Fibroblast of villous mesenchyme (primary cell): ENCODE data around the gene SIAH3. TPM values are rescaled to one million over a fixed set of nuclear protein-coding genes. Genes with fewer than 3 reads are reported as not detected.

ENCODE experiments used
- DNase-seq: peaks from one replicate; pipeline ENCODE4 v3.0.0-alpha.2; 2010; ENCODE audit warnings: low read depth
- H3K4me3 ChIP-seq: 2 replicates; pipeline ENCODE4 v1.5.1; 2011; ENCODE audit warnings: low read depth, mild to moderate bottlenecking, low read length
- total RNA-seq: library from RNA; depleted of rRNA; stranded (reverse); fragments of >200 nt; gene quantifications from 2 replicates; pipeline ENCODE4 v1.2.3, GENCODE V29; 2012
- TF ChIP-seq, protein P1 (sequence below): IDR thresholded peaks from 2 replicates; pipeline ENCODE4 v1.5.1; 2012; ENCODE audit warnings: low read depth, mild to moderate bottlenecking, low read length; ENCODE audit not compliant: insufficient read depth

SIAH3 gene
- under 0.01 TPM in 1 of 2 replicates, not detected in the other for total RNA-seq

GRCh38 chr13:45851171-45851921 lies at the start of gene SIAH3:
Gene SIAH3, minus strand, starts transcription at chr13:45851753. Its CDS starts 124 bp downstream, at chr13:45851629.
- DNase-seq: peak; percentile 11
- TF ChIP-seq, protein P1, sequence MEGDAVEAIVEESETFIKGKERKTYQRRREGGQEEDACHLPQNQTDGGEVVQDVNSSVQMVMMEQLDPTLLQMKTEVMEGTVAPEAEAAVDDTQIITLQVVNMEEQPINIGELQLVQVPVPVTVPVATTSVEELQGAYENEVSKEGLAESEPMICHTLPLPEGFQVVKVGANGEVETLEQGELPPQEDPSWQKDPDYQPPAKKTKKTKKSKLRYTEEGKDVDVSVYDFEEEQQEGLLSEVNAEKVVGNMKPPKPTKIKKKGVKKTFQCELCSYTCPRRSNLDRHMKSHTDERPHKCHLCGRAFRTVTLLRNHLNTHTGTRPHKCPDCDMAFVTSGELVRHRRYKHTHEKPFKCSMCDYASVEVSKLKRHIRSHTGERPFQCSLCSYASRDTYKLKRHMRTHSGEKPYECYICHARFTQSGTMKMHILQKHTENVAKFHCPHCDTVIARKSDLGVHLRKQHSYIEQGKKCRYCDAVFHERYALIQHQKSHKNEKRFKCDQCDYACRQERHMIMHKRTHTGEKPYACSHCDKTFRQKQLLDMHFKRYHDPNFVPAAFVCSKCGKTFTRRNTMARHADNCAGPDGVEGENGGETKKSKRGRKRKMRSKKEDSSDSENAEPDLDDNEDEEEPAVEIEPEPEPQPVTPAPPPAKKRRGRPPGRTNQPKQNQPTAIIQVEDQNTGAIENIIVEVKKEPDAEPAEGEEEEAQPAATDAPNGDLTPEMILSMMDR: no peak
- peak within 1 kb of the TSS; percentile 4 for H3K4me3 ChIP-seq

- TF ChIP-seq, protein P1: no peak
- no peak for DNase-seq
- no peak overlapping the region for H3K4me3 ChIP-seq
Observed at GRCh38 chr13:45899406-45899805, 47.9 kb upstream of the SIAH3 start.

GRCh38 chr13:45897562-45897961 lies 46.0 kb upstream of the SIAH3 start:
- TF ChIP-seq, protein P1: no peak
- H3K4me3 ChIP-seq: no peak overlapping the region
- DNase-seq: no peak

GRCh38 chr13:45896285-45896684 lies 44.7 kb upstream of the SIAH3 start:
- DNase-seq: no peak
- TF ChIP-seq, protein P1: no peak
- no peak overlapping the region for H3K4me3 ChIP-seq

GRCh38 chr13:45895881-45896280 lies 44.3 kb upstream of the SIAH3 start:
- no peak for DNase-seq
- no peak overlapping the region for H3K4me3 ChIP-seq
- TF ChIP-seq, protein P1: no peak

GRCh38 chr13:45892513-45892912 lies 41.0 kb upstream of the SIAH3 start:
- DNase-seq: no peak
- H3K4me3 ChIP-seq: no peak overlapping the region
- TF ChIP-seq, protein P1: no peak

DNA sequence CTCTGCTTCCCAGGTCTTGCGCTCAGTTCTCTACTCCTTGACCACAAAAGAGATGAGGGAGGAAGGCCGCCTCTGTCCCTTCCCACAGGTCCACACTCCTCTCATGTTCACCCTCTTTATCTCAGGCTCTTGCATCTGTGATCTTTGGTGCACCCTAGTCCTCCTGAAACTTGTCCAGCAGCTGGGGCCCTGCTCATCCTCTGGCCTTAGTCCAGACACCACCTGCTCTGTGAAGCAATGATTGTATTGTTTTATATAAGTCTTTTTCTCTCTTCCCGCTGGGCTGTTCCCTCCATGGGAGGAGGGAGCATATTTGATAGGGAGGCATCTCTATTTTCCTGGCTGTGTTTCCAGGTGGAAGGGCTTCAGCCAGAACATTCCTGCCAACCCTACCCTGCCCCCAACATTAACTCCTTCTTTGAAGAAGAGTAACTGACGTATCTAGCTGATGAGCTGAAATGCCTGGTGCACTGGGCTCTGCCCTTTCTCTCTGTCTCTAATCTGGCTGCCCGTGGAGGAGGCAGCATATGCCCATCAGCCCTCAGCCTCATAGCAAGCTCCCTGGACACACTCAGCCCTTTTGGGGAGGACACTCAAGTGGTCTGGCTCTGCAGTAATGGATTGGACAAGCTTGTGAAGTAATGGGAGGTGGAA lies 38.2 kb upstream of the SIAH3 start:
- no peak overlapping the region for H3K4me3 ChIP-seq
- TF ChIP-seq, protein P1: no peak
- DNase-seq: no peak
